GM12892 (cell line): ENCODE measurements around the gene LGMN.
A peak's percentile ranks its signal among the peaks of the same experiment; 100 is the strongest.

ENCODE experiments used
- DNase-seq: peaks from one replicate; pipeline ENCODE4 v3.0.0; 2011; ENCODE audit not compliant: insufficient read length
- FAIRE-seq: peaks from 2 replicates; lab custom pipeline; 2011; peaks lifted over from hg19 to GRCh38; lab: Jason Lieb, UNC
- POLR2A ChIP-seq: IDR thresholded peaks from 2 replicates; pipeline ENCODE4 v1.6.1; 2011; ENCODE audit warnings: low read depth, low read length, control low read depth
- POLR2AphosphoS5 ChIP-seq: IDR thresholded peaks from 2 replicates; pipeline ENCODE4 v1.6.1; 2011; ENCODE audit warnings: low read depth, low read length, control low read depth
- TAF1 ChIP-seq: IDR thresholded peaks from 2 replicates; pipeline ENCODE4 v1.6.1; 2011; ENCODE audit warnings: low read depth, mild to moderate bottlenecking, control low read depth, low read length, borderline replicate concordance

LGMN gene

DNA sequence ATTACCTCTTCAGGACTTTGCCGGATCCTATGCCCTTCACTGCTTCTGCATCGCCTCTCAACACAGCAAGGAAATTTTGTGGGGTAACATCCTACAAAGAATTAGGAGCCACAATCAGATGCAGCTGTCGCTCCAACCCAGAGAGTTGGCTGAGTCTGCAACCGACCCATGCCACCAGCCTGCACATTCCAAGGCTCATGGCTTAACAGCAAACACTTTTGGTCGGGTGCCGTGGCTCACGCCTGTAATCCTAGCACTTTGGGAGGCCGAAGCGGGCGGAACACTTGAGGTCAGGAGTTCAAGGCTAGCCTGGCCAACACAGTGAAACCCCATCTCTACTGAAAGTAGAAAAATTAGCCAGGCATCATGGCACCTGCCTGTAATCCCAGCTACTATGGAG lies 32.3 kb downstream of the LGMN start:
- no peak for FAIRE-seq
- TF ChIP-seq POLR2AphosphoS5, result no peak
- TF ChIP-seq TAF1, result no peak
- TF ChIP-seq POLR2A, result no peak
- DNase-seq, result no peak

DNA sequence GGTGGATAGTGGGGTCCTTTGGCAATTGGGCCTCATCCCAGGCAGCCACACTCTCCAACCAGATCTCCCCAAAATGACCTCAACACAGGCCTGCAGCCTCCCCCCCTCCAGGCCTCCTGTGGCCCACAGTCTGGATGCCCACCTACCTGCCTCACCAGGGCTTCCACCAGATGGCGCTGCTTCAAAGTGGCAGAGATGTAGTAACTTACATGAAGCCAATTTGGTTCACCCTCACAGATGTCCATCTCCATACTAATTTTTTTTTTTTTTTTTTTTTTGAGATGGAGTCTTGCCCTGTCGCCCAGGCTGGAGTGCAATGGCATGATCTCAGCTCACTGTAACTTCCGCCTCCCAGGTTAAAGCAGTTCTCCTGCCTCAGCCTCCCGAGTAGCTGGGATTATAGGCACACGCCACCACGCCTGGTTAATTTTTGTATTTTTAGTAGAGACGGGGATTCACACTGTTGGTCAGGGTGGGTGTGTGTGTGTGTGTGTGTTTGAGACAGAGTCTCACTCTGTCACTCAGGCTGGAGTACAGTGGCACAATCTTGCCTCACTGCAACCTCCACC lies 33.6 kb downstream of the LGMN start:
- FAIRE-seq (peak; percentile 82), DNase-seq (peak; percentile 74)

DNA sequence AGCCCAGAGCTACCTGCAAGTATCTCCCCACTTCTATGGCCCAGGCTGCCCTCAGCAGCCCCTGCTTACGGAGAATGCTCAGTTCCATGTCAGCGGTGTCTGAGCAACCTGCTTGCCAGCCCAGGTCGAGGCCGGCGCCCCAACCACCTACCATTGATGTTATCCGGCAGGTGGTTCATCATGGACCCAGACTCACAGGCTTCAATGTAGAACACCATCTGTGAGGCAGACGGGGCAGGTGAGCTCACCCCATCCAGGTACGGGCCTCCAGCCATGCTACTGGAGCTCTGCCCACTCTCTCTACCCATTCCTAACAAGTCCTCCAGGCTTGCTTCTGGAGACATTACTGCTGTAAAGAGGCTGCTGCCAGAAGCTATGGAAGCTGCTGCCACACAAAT lies 35.8 kb downstream of the LGMN start:
- FAIRE-seq, result no peak
- TF ChIP-seq POLR2A (no peak), POLR2AphosphoS5 (no peak), TAF1 (no peak)

DNA sequence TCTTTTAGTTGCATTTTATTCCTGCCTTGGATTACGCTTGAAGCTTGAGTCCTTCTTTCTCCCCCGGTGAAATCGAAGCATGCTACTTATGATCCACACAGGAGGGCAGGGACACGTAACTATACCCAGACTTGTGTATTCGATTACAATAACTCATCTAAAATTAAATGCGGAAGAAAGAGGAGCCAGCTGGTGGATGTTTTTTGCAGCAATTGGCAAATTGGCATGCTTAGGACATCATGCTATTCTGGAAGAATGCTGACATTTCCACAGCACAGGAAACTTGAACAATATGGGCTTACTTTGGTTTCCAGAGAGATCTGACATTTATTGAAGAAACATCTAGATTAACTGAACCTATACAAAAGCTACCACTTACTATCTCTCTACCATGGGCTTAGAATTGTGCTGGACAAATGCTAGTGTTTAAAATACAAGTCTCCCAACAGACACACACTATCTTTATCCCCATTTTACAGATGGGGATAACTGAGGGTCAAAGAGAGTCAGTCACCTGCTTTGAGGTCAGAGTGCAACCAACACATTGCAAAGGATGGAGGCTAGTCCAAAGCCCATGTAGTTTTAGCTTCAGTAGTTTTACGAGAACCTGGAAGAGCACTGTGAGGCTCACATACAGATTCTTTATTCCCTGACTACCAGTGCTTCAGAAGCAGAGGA lies 36.3 kb downstream of the LGMN start:
- no peak for DNase-seq
- TF ChIP-seq POLR2A (no peak), POLR2AphosphoS5 (no peak), TAF1 (no peak)
- FAIRE-seq, result no peak

More for the DNA sequence above, 35.8 kb downstream of the LGMN start:
- DNase-seq, result no peak

DNA sequence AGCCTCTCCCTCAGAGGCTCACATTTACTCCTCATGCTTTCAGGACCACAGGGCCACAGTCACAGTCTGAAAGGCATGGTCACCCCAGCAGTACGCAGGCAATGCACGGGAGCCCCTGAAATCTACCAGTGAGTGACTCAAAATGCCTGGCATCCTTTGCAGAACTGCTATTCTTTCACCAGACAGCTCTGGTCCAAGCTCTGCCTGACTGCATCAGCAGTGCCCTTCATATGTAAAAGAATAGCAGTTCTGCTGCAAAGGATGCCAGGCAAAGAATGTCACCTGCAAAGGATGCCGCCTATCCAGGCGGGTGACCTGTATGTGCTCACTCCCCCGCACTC lies 38.5 kb downstream of the LGMN start:
- FAIRE-seq (no peak), DNase-seq (no peak)
- no peak for TF ChIP-seq POLR2A

DNA sequence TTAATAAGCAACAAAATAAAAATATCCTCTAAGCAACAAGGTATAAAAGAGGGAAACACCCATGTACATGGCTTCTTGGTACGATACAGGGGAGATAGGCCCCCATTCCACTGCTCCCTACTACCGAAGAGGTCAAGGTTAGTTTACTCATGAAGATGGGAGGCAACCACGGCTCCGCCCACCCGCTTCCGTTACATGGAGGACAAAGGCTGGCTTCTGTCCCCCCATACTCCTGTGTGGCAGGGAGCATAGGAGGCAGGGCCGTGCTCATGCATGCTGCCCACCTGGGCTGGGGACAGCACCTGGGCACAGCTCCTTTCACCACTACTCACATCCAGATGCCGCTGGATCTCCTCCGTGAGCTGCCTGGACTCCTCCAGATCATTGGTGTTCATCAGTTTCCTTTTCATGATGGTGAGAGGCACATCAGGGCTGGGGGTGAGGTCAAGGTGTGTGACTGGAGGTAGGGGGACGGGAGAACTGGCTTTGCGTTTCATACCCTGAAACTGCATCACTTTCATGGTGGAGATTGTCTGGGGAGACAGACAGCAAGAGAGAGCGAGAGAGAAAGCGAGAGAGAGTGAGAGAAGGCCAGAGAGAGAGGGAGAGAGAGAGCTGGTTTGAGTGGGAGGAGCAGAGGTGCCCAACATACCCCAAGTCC lies 39.0 kb downstream of the LGMN start:
- FAIRE-seq, result no peak
- TF ChIP-seq POLR2A, result no peak
- TF ChIP-seq POLR2AphosphoS5, result no peak
- TF ChIP-seq TAF1, result no peak
- DNase-seq, result no peak

DNA sequence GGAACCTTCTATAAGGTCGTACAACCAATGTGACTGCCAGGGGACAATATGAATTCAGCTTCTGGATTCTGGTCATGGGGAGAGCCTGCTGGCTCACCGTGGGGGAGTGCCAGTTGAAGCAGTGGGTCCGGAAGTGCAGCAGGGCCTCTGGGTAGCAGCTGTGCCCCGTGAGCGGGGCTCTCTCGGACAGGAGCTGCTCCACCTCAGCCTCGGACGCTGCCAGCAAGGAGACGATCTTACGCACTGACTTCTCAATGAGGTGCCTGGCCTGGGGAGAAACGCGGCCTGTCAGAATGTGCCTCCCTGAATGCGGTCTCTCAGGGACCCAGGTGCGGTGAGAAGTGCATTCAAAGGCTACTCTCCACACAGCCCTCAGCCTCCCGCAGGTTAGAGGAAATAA lies 42.0 kb downstream of the LGMN start:
- no peak for DNase-seq
- TF ChIP-seq POLR2A, result no peak
- FAIRE-seq, result no peak

DNA sequence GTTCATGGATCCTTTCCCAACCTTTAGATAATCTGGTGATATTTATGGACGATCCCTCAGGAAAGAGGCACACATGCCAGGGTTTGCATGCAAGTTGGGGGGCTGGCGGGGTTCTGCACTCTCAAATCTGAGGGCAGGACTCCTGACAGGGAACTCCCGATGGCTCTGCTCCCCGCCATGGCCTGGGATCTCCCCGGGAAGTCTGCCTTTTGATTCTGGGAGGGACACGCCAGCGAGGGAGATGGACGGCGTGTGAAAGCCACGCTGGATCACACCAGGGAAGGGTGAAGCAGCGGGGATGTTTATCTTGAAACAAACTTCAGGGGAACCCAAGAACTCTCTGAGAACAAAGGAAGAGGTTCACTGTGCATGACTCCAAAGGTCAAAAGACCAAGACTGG lies 43.6 kb downstream of the LGMN start:
- DNase-seq (no peak), FAIRE-seq (no peak)
- TF ChIP-seq POLR2A (no peak), TAF1 (no peak), POLR2AphosphoS5 (no peak)

DNA sequence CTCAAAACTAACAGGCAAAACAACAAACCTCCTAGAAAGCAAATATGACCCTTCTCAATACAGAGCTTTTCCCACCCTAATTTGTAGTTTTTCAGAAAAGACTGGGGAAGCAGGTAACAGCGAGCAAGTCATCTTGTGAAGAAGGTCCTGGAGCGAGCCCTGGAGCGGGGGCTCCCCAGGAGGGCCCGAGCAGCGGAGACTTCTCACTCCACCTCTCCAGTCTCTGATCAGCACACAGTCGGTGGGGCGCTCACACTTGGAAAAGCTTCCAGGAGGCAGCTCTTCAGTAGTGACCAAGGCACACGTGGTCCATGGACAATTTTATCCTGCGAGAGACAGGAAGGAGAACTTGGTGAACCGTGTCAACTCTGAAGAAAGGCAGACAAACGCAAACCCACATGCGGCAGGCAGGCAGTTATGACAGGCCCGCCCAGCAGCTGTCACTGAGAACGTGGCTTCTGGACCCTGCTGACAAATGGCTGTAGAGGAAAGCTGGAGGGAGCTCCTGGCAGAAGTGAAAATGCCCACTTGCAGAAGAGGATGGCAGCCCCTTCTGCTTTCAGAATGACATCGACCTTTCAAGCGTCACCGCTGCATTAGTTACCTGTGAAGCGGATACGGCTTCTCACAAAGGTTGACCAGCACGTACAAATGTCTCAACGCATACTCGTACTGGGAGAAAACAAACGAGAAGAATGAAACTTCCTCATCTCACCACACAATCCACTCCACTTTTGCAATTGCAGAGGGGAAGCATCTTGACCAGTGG lies 44.2 kb downstream of the LGMN start:
- FAIRE-seq, result peak; percentile 88
- DNase-seq, result no peak
- TF ChIP-seq TAF1 (no peak), POLR2A (no peak), POLR2AphosphoS5 (no peak)

DNA sequence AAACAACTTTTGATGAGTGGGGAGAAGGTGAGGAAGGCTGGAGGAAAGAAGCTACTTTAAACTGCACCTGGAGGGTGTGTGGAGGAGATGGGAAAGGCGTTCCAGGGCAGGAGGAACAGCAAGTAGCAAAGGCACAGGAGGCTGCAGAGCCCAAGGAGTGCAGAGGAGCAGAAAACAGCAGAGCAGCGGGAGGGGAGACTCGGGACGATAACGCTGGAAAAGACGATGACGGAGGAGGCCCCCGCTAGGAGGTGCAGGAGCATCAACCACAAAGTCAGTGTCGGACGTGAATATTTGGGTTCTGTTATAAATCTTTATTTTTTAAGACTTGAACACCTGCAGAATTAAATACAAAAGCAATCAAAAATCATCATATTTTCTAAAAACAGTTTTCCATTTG lies 44.9 kb downstream of the LGMN start:
- no peak for FAIRE-seq
- TF ChIP-seq TAF1 (no peak), POLR2A (no peak), POLR2AphosphoS5 (no peak)
- no peak for DNase-seq

DNA sequence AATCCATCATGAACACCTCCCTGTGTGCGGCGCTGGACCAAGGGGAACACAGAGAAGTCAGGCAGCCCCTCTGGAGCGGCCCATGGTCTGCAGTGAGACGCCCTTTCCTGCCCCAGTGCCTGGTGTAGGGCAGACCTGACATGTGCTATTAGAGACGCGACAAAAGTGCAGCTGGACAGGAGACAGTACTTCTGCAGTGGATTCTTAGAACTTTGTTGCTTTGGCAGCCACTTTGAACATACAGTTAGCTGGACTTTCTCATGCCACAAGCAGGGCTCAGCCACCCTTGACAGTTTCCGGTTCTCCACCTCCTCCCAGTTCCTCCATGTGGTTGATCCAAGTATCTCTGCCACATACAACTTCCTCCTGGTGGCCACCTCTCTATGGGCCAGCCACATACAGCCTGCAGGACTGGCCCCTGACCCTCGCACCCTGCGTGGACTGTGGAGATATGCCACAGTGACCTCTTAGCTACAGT lies 45.9 kb downstream of the LGMN start:
- FAIRE-seq (no peak), DNase-seq (no peak)

DNA sequence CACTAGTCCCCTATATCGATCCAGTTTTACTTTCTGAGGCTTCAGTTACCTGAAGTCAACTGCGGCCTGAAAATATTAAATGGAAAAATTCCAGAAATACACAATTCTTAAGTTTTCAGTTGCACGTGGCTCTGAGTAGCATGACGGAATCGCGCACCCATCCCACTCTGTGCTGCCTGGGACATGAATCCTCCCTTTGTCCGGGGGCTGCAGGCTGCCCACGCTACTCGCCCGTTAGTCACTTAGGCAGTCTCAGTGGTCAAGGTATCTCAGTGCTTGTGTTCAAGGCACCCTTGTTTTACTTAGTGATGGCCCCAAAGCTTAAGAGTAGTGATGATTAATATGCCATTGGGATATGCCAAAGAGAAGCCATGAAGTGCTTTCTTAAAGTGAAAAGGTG lies 46.6 kb downstream of the LGMN start:
- TF ChIP-seq TAF1 (no peak), POLR2A (no peak), POLR2AphosphoS5 (no peak)
- no peak for DNase-seq
- FAIRE-seq, result no peak

More for the DNA sequence above, 45.9 kb downstream of the LGMN start:
- TF ChIP-seq POLR2A, result no peak
- no peak for TF ChIP-seq POLR2AphosphoS5
- no peak for TF ChIP-seq TAF1
